ENCODE data around the gene HSPA1L. TPM values are rescaled to one million over a fixed set of nuclear protein-coding genes. Genes with fewer than 3 reads are reported as not detected.

The HSPA1L gene
- total and polyA plus RNA-seq, 5 donors, result 1.6 to 2.8 (median 2.0) TPM

DNA sequence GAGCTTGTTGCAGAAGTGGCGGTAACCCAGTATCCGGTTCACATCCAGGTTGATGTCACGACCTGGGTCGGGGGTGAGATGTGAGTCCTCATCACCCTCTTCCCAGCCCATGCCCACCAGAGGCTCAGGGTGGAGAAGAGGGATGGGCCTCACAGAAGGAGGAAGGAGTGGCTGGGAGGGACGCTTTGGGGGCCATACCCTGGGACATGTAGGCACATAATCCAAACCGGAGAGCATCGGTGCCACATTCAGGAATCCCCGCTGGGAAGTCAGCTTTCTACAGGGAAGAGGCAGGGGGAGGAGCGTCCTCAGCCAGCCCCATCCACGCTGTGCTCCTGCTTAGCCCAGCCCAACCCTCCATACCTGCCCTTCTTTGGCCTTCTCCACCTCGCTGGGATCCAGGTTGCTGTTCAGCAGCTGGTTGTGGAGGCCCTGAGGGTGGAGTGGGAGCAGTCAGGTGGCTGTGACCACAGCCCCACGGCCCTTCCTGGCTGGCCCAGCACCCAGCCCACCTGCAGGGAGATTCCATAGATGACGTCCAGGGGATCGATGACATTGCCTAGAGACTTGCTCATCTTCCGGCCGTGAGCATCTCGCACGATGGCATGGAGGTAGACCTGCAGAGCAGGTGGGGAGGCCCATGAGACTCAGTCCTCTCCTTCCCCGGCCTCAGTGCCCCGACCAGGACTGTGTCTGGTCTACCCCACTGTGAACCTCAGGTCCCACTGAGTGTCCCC is 34.4 kb downstream of the HSPA1L start:
- Histone ChIP-seq H3K4me1 (ENCODE audit: control insufficient read depth, insufficient read depth, low read length) (peaks cover 6% of the 10 kb centered on the region), H3K4me3 (ENCODE audit: low read length) (no peak overlapping the region), H3K27me3 (ENCODE audit: control insufficient read depth, insufficient read depth) (no peaks in the 10 kb centered on the region), H3K27ac (ENCODE audit: low read length) (no peak overlapping the region), H3K9me3 (ENCODE audit: control insufficient read depth, low read length) (no peaks in the 10 kb centered on the region)
- intact Hi-C loops (cut with DNase I), result no loop called here
- WGBS, result 89% methylated on average over 20 of the region's 20 CpGs
- no peak for ATAC-seq
- peak in 2 of 3 donors; percentile 21 to 53 for DNase-seq

DNA sequence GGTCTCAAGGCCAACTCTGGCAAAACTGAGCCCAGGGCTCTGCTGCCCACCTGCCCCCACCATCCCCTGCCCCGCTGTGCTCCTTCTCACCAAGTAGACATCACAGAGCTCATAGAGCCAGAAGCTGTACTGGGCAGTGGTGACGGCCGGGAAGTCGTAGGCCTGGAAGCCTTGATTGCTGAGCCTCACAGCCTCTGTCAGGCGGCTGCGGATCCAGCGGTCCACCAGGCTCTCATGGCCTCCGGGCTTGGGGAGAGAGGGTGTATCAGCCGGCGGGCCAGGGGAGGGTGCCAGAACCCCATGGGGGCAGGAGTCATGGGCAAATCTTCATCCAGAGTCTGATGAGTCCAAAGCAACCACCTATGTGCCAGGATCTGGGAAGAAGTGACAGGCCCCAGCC is 35.2 kb downstream of the HSPA1L start:
- ATAC-seq, result no peak
- Histone ChIP-seq H3K4me3 (ENCODE audit: low read length) (no peak overlapping the region), H3K4me1 (ENCODE audit: control insufficient read depth, insufficient read depth, low read length) (peaks cover 6% of the 10 kb centered on the region), H3K27ac (ENCODE audit: low read length) (no peak overlapping the region), H3K9me3 (ENCODE audit: control insufficient read depth, low read length) (no peaks in the 10 kb centered on the region), H3K27me3 (ENCODE audit: control insufficient read depth, insufficient read depth) (no peaks in the 10 kb centered on the region)
- DNase-seq, result peak in 2 of 3 donors; percentile 27 to 45
- 96% methylated on average over 10 of the region's 10 CpGs for WGBS
- intact Hi-C loops (cut with DNase I), result no loop called here

DNA sequence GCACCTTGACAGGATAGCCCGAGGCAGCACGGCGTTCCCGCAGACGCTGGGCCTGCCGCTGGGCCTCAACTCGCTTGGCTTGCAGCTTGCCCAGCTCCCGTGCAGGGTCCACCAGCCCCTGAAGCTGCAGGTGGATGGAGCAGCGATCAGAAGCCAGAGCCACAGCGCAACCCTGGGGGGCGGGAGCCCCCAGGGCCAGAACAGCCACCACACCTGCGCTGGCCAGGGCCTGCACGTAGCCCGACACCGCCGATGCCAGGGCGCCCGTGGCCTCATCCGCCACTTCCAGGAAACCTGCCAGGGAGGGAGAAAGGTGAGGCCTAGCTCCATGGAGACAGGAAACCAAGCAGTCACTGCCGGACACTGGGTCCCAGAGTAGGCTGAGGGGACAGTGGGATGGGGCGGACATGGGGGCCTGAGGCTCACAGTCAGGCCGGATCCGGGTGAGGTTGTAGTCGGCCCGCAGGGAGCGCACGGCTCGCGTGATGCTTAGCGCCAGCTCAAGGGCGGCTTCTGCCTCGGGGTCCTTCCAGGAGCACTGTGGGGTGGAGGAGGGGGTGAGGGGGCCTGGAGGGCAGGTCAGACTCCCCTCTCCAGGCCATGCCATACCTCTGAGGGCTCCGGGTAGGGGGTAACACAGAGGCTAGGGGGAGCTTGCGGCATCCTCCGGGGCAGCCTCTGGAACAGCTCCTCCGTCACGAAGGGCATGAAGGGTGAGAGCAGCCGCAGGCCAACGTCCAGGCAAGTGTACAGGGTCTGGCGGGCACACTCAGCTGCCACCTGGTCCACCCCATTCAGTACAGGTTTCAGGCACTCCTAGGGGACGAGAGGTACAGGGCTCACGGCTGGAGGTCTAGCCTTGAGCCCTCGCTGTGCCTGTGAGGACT is 35.8 kb downstream of the HSPA1L start:
- Histone ChIP-seq H3K4me3 (ENCODE audit: low read length) (no peak overlapping the region), H3K27me3 (ENCODE audit: control insufficient read depth, insufficient read depth) (no peaks in the 10 kb centered on the region), H3K4me1 (ENCODE audit: control insufficient read depth, insufficient read depth, low read length) (peaks cover 6% of the 10 kb centered on the region), H3K27ac (ENCODE audit: low read length) (no peak overlapping the region), H3K9me3 (ENCODE audit: control insufficient read depth, low read length) (no peaks in the 10 kb centered on the region)
- intact Hi-C loops (cut with DNase I), result no loop called here
- DNase-seq, result peak in 2 of 3 donors; percentile 46 to 60
- 92% methylated on average over 43 of the region's 43 CpGs for WGBS
- no peak for ATAC-seq

DNA sequence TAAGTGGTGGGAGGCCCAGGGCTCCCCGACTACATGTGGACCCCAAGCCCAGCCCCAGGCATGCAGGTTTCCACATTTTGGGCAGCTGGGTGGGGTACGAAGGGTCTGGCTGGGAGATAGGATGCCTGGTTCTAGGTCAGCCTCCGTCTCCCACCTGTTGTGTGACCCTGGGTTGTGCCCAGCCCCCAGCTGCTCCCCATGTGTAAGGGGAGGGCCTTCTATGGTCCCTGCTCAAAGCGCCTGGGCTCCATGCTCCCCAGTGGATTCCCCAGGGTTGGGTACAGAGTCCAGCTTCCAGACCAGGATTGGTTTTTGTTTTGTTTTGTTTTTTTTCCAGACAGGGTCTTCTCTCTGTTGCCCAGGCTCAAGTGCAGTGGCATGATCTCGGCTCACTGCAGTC is 36.9 kb downstream of the HSPA1L start:
- 93% methylated on average over 5 of the region's 5 CpGs for WGBS
- Histone ChIP-seq H3K27me3 (ENCODE audit: control insufficient read depth, insufficient read depth) (no peaks in the 10 kb centered on the region), H3K27ac (ENCODE audit: low read length) (no peak overlapping the region), H3K4me1 (ENCODE audit: control insufficient read depth, insufficient read depth, low read length) (peaks cover 6% of the 10 kb centered on the region), H3K9me3 (ENCODE audit: control insufficient read depth, low read length) (no peaks in the 10 kb centered on the region), H3K4me3 (ENCODE audit: low read length) (no peak overlapping the region)
- ATAC-seq (no peak), DNase-seq (peak in 2 of 3 donors; percentile 20 to 40)
- intact Hi-C loops (cut with DNase I), result no loop called here

DNA sequence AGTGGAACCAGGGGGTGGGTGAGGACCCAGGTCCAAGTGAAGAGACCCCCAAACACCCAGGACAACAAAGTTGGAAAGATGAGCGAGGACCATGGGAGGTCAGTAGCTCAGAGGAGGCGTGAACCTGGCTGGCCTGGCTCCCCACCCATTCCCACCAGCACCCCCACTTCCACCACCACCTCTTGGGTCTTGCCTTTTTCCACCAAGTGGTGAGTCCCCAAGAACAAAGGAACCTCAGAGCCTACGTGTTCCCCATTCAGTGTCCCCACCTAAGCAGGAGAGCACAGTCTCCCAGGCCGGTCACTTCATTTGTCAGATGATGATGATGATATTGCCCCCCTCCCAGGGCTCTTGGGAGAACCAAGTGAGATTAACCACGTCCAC is 37.4 kb downstream of the HSPA1L start:
- WGBS, result 94% methylated on average over 5 of the region's 5 CpGs
- intact Hi-C loops (cut with DNase I), result no loop called here
- Histone ChIP-seq H3K4me3 (ENCODE audit: low read length) (no peak overlapping the region), H3K27me3 (ENCODE audit: control insufficient read depth, insufficient read depth) (no peaks in the 10 kb centered on the region), H3K4me1 (ENCODE audit: control insufficient read depth, insufficient read depth, low read length) (peaks cover 6% of the 10 kb centered on the region), H3K9me3 (ENCODE audit: control insufficient read depth, low read length) (no peaks in the 10 kb centered on the region), H3K27ac (ENCODE audit: low read length) (no peak overlapping the region)
- DNase-seq (no peak), ATAC-seq (no peak)

DNA sequence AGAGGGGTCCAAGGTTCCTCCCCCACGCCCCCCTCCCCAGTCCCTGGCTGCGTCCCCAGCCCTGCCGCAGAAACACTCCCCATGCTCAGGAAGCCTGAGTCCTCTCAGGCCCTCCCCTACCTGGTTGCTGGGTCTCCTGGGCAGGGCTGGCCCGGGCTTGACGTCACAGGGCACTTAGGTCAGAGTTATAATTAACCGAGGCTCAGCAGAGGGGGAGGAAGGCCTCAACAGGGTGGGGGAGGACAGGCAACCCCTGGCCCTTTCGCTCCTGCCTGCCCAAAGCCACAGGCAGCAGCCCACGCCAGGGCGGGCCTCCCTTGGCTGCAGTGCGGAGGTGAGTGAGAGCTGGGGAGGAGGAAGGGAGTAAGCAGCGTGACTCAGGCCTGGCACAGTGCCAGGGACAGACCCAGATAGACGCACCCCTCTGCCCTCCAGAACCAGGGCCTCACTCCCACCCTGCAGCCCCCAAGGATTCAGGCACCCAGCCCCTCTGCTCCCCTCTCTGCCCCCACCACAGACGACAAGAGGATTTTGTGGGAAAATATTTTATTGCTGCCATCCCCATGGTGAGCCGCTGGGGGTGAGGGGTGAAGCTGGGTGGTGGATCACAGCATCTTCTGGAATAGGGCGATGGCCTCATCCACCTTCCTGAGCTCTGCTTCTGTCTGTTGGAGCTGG is 38.0 kb downstream of the HSPA1L start, which contains the start of gene VWA7:
Gene VWA7, minus strand, starts transcription at position 340 of the 678 bp plus-strand sequence. CDS start 549 bp downstream, outside the sequence.
- ATAC-seq (peak; percentile 77 to 80), DNase-seq (peak; percentile 72 to 85 (median 82))
- Histone ChIP-seq H3K4me1 (ENCODE audit: control insufficient read depth, insufficient read depth, low read length) (peaks cover 6% of the 10 kb centered on the region), H3K9me3 (ENCODE audit: control insufficient read depth, low read length) (no peaks in the 10 kb centered on the region), H3K4me3 (ENCODE audit: low read length) (no peak within 1 kb of the TSS), H3K27ac (ENCODE audit: low read length) (peak within 1 kb of the TSS; percentile 2), H3K27me3 (ENCODE audit: control insufficient read depth, insufficient read depth) (no peaks in the 10 kb centered on the region)
- WGBS, result 13% methylated on average over 15 of the region's 15 CpGs
- intact Hi-C loops (cut with DNase I), result no loop called here

DNA sequence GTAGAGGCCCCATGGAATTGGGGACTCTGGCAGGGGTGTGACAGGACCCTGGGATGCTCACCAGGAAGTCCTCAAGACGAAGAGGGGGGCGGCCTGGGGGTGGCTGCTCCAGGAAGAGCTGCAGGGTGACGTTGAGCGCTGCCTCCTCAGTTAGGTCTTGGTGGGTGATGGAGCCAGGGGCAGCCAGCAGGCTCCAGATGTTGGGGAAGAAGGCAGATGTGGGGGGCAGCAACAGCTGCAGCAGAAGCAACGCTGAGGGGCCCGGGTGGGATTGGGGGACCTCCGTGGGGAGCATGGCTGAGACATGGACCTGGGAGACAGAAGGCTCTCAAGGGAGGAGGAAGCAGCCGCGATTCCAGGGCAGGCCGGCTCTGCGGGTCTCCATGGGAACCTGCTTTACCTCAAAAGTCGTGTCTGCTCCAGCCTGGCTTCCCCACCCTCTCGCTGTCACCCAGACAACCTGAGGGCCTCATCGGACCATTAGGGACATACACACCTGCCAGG is 38.5 kb downstream of the HSPA1L start:
- peaks cover 6% of the 10 kb centered on the region for H3K4me1 ChIP-seq (ENCODE audit: control insufficient read depth, insufficient read depth, low read length)
- peak in 1 of 3 donors; percentile 35 for DNase-seq
- no peak overlapping the region for H3K4me3 ChIP-seq (ENCODE audit: low read length)
- 43% methylated on average over 14 of the region's 14 CpGs for WGBS
- no peaks in the 10 kb centered on the region for H3K9me3 ChIP-seq (ENCODE audit: control insufficient read depth, low read length)
- ATAC-seq, result no peak
- intact Hi-C loops (cut with DNase I), result no loop called here
- no peaks in the 10 kb centered on the region for H3K27me3 ChIP-seq (ENCODE audit: control insufficient read depth, insufficient read depth)
- H3K27ac ChIP-seq (ENCODE audit: low read length), result no peak overlapping the region

DNA sequence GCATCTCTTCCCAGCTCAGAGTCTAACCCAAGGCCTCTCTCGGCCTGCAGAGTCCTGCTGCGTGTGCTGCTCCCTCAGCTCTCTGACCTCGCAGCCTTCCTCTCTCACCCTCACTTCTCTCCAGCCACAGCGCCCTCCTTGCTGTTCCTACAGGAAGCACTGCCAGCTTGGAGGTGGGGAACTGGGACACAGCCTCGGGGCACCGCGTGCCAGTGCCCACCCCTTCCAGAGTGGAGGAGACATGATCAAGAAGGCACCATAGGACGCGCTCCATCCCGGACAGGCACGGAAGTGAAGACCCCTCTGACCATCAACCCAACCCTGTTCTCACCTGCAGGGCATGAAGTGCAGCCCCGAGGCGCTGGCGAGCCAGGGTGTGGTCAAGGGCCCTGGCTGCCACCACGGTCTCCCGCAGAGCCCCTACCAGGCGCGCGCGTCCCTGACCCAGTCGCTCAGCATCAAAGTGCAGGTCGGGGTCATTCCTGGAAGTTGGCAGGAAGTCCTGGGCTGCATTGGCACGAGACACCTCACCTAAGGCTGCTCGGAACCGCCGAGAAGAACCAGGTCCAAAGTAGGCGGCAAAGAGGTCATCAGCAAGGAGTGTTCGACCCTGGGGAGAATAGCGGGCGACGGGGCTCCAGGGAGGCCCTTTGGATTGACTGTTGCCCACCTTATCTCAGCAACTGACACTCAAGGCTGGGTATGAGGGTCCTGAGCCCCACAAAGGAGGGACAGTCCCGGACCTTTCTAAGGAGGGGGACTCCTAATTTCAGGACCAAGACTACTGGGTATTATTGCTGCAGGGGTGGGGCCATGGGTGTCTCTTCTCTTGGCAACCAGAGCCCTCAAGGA is 39.2 kb downstream of the HSPA1L start:
- no peak overlapping the region for H3K27ac ChIP-seq (ENCODE audit: low read length)
- 90% methylated on average over 32 of the region's 32 CpGs for WGBS
- H3K4me1 ChIP-seq (ENCODE audit: control insufficient read depth, insufficient read depth, low read length), result peaks cover 6% of the 10 kb centered on the region
- H3K9me3 ChIP-seq (ENCODE audit: control insufficient read depth, low read length), result no peaks in the 10 kb centered on the region
- DNase-seq (peak in 1 of 3 donors; percentile 30), ATAC-seq (no peak)
- H3K4me3 ChIP-seq (ENCODE audit: low read length), result no peak overlapping the region
- H3K27me3 ChIP-seq (ENCODE audit: control insufficient read depth, insufficient read depth), result no peaks in the 10 kb centered on the region
- intact Hi-C loops (cut with DNase I), result no loop called here

DNA sequence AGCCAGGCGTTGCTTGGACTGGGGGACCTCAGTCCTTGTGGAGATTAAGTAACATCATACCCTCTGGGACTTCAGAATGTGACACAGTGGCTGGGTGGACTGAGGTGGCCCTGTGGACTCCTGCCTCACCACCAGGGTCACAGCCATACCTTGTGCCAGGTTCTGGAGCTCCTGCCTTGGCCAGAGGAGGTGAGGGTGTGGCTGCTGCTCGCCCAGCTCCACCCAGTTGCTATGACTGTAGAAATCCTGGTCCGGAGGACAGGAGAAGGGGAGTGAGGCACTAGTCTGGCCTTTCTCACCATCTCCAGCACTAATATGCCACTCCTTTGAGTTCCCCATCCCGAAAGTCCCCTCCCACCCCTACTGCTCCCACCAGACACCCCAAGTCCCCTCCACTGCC is 39.9 kb downstream of the HSPA1L start:
- 87% methylated on average over 4 of the region's 4 CpGs for WGBS
- intact Hi-C loops (cut with DNase I), result no loop called here
- H3K4me1 ChIP-seq (ENCODE audit: control insufficient read depth, insufficient read depth, low read length), result peaks cover 6% of the 10 kb centered on the region
- DNase-seq (peak in 1 of 3 donors; percentile 13), ATAC-seq (no peak)
- no peak overlapping the region for H3K27ac ChIP-seq (ENCODE audit: low read length)
- H3K4me3 ChIP-seq (ENCODE audit: low read length), result no peak overlapping the region
- no peaks in the 10 kb centered on the region for H3K9me3 ChIP-seq (ENCODE audit: control insufficient read depth, low read length)
- no peaks in the 10 kb centered on the region for H3K27me3 ChIP-seq (ENCODE audit: control insufficient read depth, insufficient read depth)

DNA sequence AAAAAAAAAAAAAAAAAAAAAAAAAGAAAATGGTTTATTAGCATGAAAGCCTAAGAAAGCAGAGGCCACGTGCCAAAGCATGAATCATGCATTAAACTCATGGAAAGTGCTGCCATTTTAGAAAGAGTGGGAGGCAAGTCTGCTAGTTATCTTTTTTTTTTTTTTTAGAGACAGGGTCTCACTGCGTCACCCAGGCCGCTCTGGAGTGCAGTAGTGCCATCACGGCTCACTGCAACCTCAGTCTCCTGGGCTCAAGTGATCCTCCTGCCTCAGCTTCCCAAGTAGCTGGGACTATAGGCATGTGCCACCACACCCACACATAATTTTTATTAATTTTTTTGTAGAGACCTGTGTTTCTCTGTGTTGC is 43.1 kb downstream of the HSPA1L start:
- ATAC-seq, result no peak
- H3K27me3 ChIP-seq (ENCODE audit: control insufficient read depth, insufficient read depth), result no peaks in the 10 kb centered on the region
- intact Hi-C loops (cut with DNase I), result loop anchor here in 1 of 4 donors (5.0 kb wide), 1 partner anchor 35 kb away; the partner anchor contains the start of gene CLIC1
- H3K27ac ChIP-seq (ENCODE audit: low read length), result no peak overlapping the region
- no peaks in the 10 kb centered on the region for H3K9me3 ChIP-seq (ENCODE audit: control insufficient read depth, low read length)
- 63% methylated on average over 4 of the region's 4 CpGs for WGBS
- no peak overlapping the region for H3K4me3 ChIP-seq (ENCODE audit: low read length)
- no peak for DNase-seq
- peaks cover 2% of the 10 kb centered on the region for H3K4me1 ChIP-seq (ENCODE audit: control insufficient read depth, insufficient read depth, low read length)
